Vagina (tissue), 2 donors: Measurements from ENCODE around the gene SELENOM.

ENCODE experiments used
- POLR2A ChIP-seq, 2 donors: fragments of 450-650 bp; IDR thresholded peaks; one replicate each; pipeline ENCODE4 v1.6.1; 2017; ENCODE audit warnings: antibody characterized with exemption in 2 of 2, mild to moderate bottlenecking in 2 of 2, moderate library complexity in 2 of 2
- POLR2AphosphoS5 ChIP-seq, 2 donors: sonication (generic); formaldehyde crosslinking; IDR thresholded peaks; one replicate each; pipeline ENCODE4 v1.9.0; 2017; ENCODE audit warnings: antibody characterized with exemption in 2 of 2, mild to moderate bottlenecking in 2 of 2, low read depth in 1 of 2; ENCODE audit not compliant: insufficient read depth in 1 of 2
- TF ChIP-seq, protein P1 (sequence below), 3 experiments: fragments of 450-650 bp in 2 of 3; fragments of 200-600 bp in 1 of 3; sonication (generic) in 1 of 3; IDR thresholded peaks; one replicate each; pipeline ENCODE4 v1.5.1; 2017 to 2019; ENCODE audit warnings: antibody characterized with exemption in 3 of 3, mild to moderate bottlenecking in 2 of 3, moderate library complexity in 2 of 3

- TF ChIP-seq, protein P1, sequence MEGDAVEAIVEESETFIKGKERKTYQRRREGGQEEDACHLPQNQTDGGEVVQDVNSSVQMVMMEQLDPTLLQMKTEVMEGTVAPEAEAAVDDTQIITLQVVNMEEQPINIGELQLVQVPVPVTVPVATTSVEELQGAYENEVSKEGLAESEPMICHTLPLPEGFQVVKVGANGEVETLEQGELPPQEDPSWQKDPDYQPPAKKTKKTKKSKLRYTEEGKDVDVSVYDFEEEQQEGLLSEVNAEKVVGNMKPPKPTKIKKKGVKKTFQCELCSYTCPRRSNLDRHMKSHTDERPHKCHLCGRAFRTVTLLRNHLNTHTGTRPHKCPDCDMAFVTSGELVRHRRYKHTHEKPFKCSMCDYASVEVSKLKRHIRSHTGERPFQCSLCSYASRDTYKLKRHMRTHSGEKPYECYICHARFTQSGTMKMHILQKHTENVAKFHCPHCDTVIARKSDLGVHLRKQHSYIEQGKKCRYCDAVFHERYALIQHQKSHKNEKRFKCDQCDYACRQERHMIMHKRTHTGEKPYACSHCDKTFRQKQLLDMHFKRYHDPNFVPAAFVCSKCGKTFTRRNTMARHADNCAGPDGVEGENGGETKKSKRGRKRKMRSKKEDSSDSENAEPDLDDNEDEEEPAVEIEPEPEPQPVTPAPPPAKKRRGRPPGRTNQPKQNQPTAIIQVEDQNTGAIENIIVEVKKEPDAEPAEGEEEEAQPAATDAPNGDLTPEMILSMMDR (IDR thresholded peaks at IDR 0.05) = no peak
- TF ChIP-seq POLR2AphosphoS5 (IDR thresholded peaks at IDR 0.05; ENCODE audit: insufficient read depth in 1 of 2, low read depth in 1 of 2) (no peak), POLR2A (IDR thresholded peaks at IDR 0.05) (no peak)
These were observed 10.6 kb downstream of the SELENOM start for GRCh38 chr22:31096657-31097279.
